HepG2 (cell line): ENCODE results near the gene UCN. TPM values are rescaled to one million over a fixed set of nuclear protein-coding genes. Genes with fewer than 3 reads are reported as not detected.
A peak's percentile ranks its signal among the peaks of the same experiment; 100 is the strongest.

ENCODE experiments used
- AKAP8 ChIP-seq: sonication (generic); formaldehyde crosslinking; IDR thresholded peaks from 2 replicates; pipeline ENCODE4 v1.5.1; 2020; ENCODE audit warnings: mild to moderate bottlenecking, missing genetic modification reagents
- ARID5B ChIP-seq: IDR thresholded peaks from 2 replicates; pipeline ENCODE4 v1.4.0; 2020; ENCODE audit warnings: mild to moderate bottlenecking, missing genetic modification reagents
- BCL6 ChIP-seq: IDR thresholded peaks from 2 replicates; pipeline ENCODE4 v1.6.1; 2016; ENCODE audit warnings: missing genetic modification reagents, missing compliant biosample characterization
- ELF1 ChIP-seq: sonication (generic); formaldehyde crosslinking; IDR thresholded peaks from 2 replicates; pipeline ENCODE4 v1.4.0; 2020; ENCODE audit warnings: missing genetic modification reagents
- FOXO1 ChIP-seq: sonication (generic); formaldehyde crosslinking; IDR thresholded peaks from 2 replicates; pipeline ENCODE4 v1.4.0; 2020; ENCODE audit warnings: missing genetic modification reagents
- HNF4G ChIP-seq, 2 experiments: sonication (generic) in 1 of 2; formaldehyde crosslinking in 1 of 2; IDR thresholded peaks; 2 replicates each; pipeline versions ENCODE4 v1.4.0 to v1.6.1; 2011 to 2020; ENCODE audit warnings: borderline replicate concordance in 2 of 2, low read depth in 2 of 2, mild to moderate bottlenecking in 2 of 2, low read length in 1 of 2, missing genetic modification reagents in 1 of 2, moderate library complexity in 1 of 2
- KMT2A ChIP-seq: sonication (generic); formaldehyde crosslinking; IDR thresholded peaks from 2 replicates; pipeline ENCODE4 v1.4.0; 2020; ENCODE audit warnings: missing genetic modification reagents
- NR0B2 ChIP-seq: sonication (generic); formaldehyde crosslinking; IDR thresholded peaks from 2 replicates; pipeline ENCODE4 v1.4.0; 2020; ENCODE audit warnings: mild to moderate bottlenecking, missing genetic modification reagents
- POGZ ChIP-seq: sonication (generic); formaldehyde crosslinking; IDR thresholded peaks from 2 replicates; pipeline ENCODE4 v1.4.0; 2020; ENCODE audit warnings: mild to moderate bottlenecking, missing genetic modification reagents
- RFXAP ChIP-seq: sonication (generic); formaldehyde crosslinking; IDR thresholded peaks from 2 replicates; pipeline ENCODE4 v1.4.0; 2020; ENCODE audit warnings: missing genetic modification reagents, borderline replicate concordance
- SP1 ChIP-seq, 2 experiments: fragments of 450-650 bp in 1 of 2; sonication (generic) in 1 of 2; formaldehyde crosslinking in 1 of 2; IDR thresholded peaks; 2 replicates each; pipeline versions ENCODE4 v1.4.0 to v1.6.1; 2016 to 2020; ENCODE audit warnings: missing genetic modification reagents in 1 of 2
- SP5 ChIP-seq: IDR thresholded peaks from 2 replicates; pipeline ENCODE4 v1.6.1; 2016; ENCODE audit warnings: low read depth, borderline replicate concordance
- ZNF10 ChIP-seq: sonication (generic); formaldehyde crosslinking; IDR thresholded peaks from 2 replicates; pipeline ENCODE4 v1.4.0; 2020; ENCODE audit warnings: mild to moderate bottlenecking, low read depth, missing genetic modification reagents, borderline replicate concordance
- ZNF143 ChIP-seq: sonication (generic); formaldehyde crosslinking; IDR thresholded peaks from 2 replicates; pipeline ENCODE4 v1.4.0; 2020; ENCODE audit warnings: missing genetic modification reagents
- ZNF614 ChIP-seq: IDR thresholded peaks from 2 replicates; pipeline ENCODE4 v1.6.1; 2018; ENCODE audit warnings: missing biosample characterization, missing genetic modification reagents, inconsistent platforms, borderline replicate concordance
- ZNF674 ChIP-seq: sonication (generic); formaldehyde crosslinking; IDR thresholded peaks from 2 replicates; pipeline ENCODE4 v1.5.0; 2020; ENCODE audit warnings: low read depth, mild to moderate bottlenecking, missing genetic modification reagents
- ZNF768 ChIP-seq: sonication (generic); formaldehyde crosslinking; IDR thresholded peaks from 2 replicates; pipeline ENCODE4 v1.4.0; 2020; ENCODE audit warnings: missing genetic modification reagents
- ZNF883 ChIP-seq: sonication (generic); formaldehyde crosslinking; IDR thresholded peaks from 2 replicates; pipeline ENCODE4 v1.5.1; 2020; ENCODE audit warnings: mild to moderate bottlenecking, missing genetic modification reagents; ENCODE audit errors: not compliant biosample characterization
- ZNF891 ChIP-seq: sonication (generic); formaldehyde crosslinking; IDR thresholded peaks from 2 replicates; pipeline ENCODE4 v1.5.0; 2020; ENCODE audit warnings: mild to moderate bottlenecking, missing genetic modification reagents
- ZSCAN22 ChIP-seq: sonication (generic); formaldehyde crosslinking; IDR thresholded peaks from 2 replicates; pipeline ENCODE4 v1.4.0; 2020; ENCODE audit warnings: mild to moderate bottlenecking, missing genetic modification reagents
- polyA plus RNA-seq, 8 experiments: library from polyadenylated mRNA; depleted of rRNA in 3 of 8; stranded (reverse) in 7 of 8; unstranded in 1 of 8; fragments of >200 nt; fragmentation: Illumina TruSeq in 4 of 8; extraction: Trizol in 4 of 8; gene quantifications; 2 replicates each; pipeline versions ENCODE4 v1.2.1 to v1.2.3, GENCODE V29; 2011 to 2016; ENCODE audit warnings: low read depth in 4 of 8, missing spikeins in 1 of 8, mixed read lengths in 1 of 8; ENCODE audit not compliant: insufficient read depth in 1 of 8
- total RNA-seq, 5 experiments: library from RNA; depleted of rRNA; stranded (reverse); fragments of >200 nt; fragmentation: Illumina TruSeq; extraction: Trizol; gene quantifications; 2 replicates each; pipeline ENCODE4 v1.2.3, GENCODE V29; 2016; ENCODE audit warnings: low read depth in 1 of 5
- TF ChIP-seq, protein P1 (sequence below): sonication (generic); formaldehyde crosslinking; IDR thresholded peaks from 2 replicates; pipeline ENCODE4 v1.5.0; 2020; ENCODE audit warnings: missing genetic modification reagents, mild to moderate bottlenecking, borderline replicate concordance
- TF ChIP-seq, protein P2 (sequence below): IDR thresholded peaks from 2 replicates; pipeline ENCODE4 v1.6.1; 2016; ENCODE audit warnings: low read depth, control low read depth

Gene UCN
- total and polyA plus RNA-seq, 2 of the 13 experiments (the other 11 are each of a cell fraction or from before 2014, with no cell fraction given) = 1.2 to 2.3 TPM

DNA sequence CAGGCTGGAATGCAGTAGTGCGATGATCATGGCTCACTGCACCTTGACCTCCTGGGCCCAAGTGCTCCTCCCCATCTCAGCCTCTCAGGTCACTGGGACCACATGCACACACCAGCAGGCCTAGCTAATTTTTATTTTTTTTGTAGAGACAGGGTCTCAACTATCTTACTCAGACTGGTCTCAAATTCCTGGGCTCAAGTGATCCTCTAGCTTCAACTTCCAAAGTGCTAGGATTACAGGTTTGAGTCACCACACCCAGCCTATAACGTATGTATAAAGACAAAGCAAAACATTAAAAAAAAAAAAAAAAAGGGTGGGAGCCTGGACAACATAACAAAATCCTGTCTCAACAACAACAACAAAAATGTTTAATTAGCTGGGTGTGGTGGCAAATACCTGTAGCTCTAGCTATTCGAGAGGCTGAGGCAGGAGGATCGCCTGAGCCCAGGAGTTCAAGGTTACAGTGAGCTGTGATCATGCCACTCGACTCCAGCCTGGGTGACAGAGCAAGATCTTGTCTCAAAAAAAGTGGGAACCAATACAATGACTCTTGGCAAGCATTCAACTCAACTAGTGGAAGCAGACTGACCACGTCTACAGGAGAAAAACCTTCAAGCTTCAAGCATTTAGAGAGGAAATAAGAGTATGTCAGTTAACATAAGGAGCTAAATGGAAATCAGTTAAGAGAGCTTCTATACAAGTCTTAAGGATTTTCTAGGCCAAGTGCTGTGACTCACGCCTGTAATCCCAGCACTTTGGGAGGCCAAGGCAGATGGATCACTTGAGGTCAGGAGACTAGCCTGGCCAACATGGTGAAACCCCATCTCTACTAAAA is 45.7 kb upstream of the UCN start (continued):
- TF ChIP-seq NR0B2 (CRISPR knock-in tag) (no peak), AKAP8 (CRISPR knock-in tag) (no peak), RFXAP (CRISPR knock-in tag) (no peak), ZNF614 (CRISPR knock-in tag) (no peak; the same call in 1 of the 2 replicates), HNF4G (IDR thresholded peaks at IDR 0.05; ENCODE audit: borderline replicate concordance, low read depth, low read length) (peak; percentile 83), HNF4G (CRISPR knock-in tag; IDR thresholded peaks at IDR 0.05; ENCODE audit: borderline replicate concordance, low read depth) (peak; percentile 74; the same call in 1 of the 2 replicates), SP5 (CRISPR knock-in tag) (peak; percentile 100), ZSCAN22 (CRISPR knock-in tag) (no peak), ZNF768 (CRISPR knock-in tag) (no peak), BCL6 (CRISPR knock-in tag) (peak; percentile 11; the same call in 1 of the 2 replicates), ZNF883 (CRISPR knock-in tag) (no peak), ZNF891 (no peak), POGZ (peak; percentile 54), FOXO1 (CRISPR knock-in tag) (no peak), KMT2A (CRISPR knock-in tag) (peak; percentile 49; the same call in 1 of the 2 replicates), ZNF674 (no peak), SP1 (IDR thresholded peaks at IDR 0.05) (no peak), SP1 (CRISPR knock-in tag; IDR thresholded peaks at IDR 0.05) (0 out of 2 replicates have a peak, but pooled peaks have one; percentile 3), ELF1 (CRISPR knock-in tag) (no peak), ZNF10 (CRISPR knock-in tag) (no peak), ZNF143 (CRISPR knock-in tag) (peak; percentile 53; the same call in 1 of the 2 replicates), ARID5B (peak; percentile 49)
- TF ChIP-seq, protein P1, sequence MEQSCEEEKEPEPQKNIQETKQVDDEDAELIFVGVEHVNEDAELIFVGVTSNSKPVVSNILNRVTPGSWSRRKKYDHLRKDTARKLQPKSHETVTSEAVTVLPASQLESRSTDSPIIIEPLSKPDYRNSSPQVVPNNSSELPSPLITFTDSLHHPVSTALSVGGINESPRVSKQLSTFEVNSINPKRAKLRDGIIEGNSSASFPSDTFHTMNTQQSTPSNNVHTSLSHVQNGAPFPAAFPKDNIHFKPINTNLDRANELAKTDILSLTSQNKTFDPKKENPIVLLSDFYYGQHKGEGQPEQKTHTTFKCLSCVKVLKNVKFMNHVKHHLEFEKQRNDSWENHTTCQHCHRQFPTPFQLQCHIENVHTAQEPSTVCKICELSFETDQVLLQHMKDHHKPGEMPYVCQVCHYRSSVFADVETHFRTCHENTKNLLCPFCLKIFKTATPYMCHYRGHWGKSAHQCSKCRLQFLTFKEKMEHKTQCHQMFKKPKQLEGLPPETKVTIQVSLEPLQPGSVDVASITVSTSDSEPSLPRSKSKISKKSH = no peak
- TF ChIP-seq, protein P2, sequence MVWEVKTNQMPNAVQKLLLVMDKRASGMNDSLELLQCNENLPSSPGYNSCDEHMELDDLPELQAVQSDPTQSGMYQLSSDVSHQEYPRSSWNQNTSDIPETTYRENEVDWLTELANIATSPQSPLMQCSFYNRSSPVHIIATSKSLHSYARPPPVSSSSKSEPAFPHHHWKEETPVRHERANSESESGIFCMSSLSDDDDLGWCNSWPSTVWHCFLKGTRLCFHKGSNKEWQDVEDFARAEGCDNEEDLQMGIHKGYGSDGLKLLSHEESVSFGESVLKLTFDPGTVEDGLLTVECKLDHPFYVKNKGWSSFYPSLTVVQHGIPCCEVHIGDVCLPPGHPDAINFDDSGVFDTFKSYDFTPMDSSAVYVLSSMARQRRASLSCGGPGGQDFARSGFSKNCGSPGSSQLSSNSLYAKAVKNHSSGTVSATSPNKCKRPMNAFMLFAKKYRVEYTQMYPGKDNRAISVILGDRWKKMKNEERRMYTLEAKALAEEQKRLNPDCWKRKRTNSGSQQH (CRISPR knock-in tag) = no peak
